Caco-2 (cell line): ENCODE data around the gene GNPNAT1. TPM values are rescaled to one million over a fixed set of nuclear protein-coding genes. Genes with fewer than 3 reads are reported as not detected.
A peak's percentile ranks its signal among the peaks of the same experiment; 100 is the strongest.

Experiments used
- BruUV-seq: library from RNA; stranded (reverse); fragments of 400-500 nt; replicated peaks from 2 replicates; lab custom pipeline; 2021; lab: Mats Ljungman, UMichigan
- CTCF ChIA-PET: fragments of 300-600 bp; sonication (Branson Sonifier 250); formaldehyde crosslinking; loops from one replicate; lab custom pipeline; 2022; ENCODE audit warnings: antibody characterized with exemption; lab: Charles Lee
- POLR2A ChIA-PET: fragments of 300-600 bp; sonication (Branson Sonifier 250); formaldehyde crosslinking; loops from one replicate; lab custom pipeline; 2022; ENCODE audit warnings: antibody characterized with exemption; lab: Charles Lee
- DNase-seq, 2 experiments: peaks; one replicate each; pipeline versions ENCODE4 v3.0.0 to v3.0.0-alpha.2; 2020 to 2022
- H3K27me3 ChIP-seq: replicated peaks from 2 replicates; pipeline ENCODE4 v1.6.0; 2011; ENCODE audit warnings: low read length; ENCODE audit not compliant: control insufficient read depth, insufficient read depth
- H3K36me3 ChIP-seq: 2 replicates; pipeline ENCODE4 v1.5.1; 2011; ENCODE audit warnings: low read length; ENCODE audit not compliant: control insufficient read depth, insufficient read depth
- H3K4me1 ChIP-seq: fragments of 250-450 bp; sonication (Bioruptor Pico); 2 replicates; pipeline ENCODE4 v1.5.1; 2020; ENCODE audit warnings: mild to moderate bottlenecking
- H3K4me3 ChIP-seq: 2 replicates; pipeline ENCODE4 v1.5.1; 2011; ENCODE audit warnings: low read depth, mild to moderate bottlenecking, control low read depth, low read length
- H3K9me3 ChIP-seq: fragments of 250-450 bp; sonication (Bioruptor Pico); 2 replicates; pipeline ENCODE4 v1.5.1; 2020; ENCODE audit warnings: mild to moderate bottlenecking, moderate library complexity
- H3K27ac Mint-ChIP-seq: one replicate; pipeline ENCODE4 v1.8.0; 2022; ENCODE audit warnings: mixed read lengths; ENCODE audit not compliant: unreplicated experiment
- H3K27me3 Mint-ChIP-seq: one replicate; pipeline ENCODE4 v1.8.0; 2022; ENCODE audit warnings: mixed read lengths; ENCODE audit not compliant: insufficient read depth, unreplicated experiment
- H3K36me3 Mint-ChIP-seq: one replicate; pipeline ENCODE4 v1.8.0; 2022; ENCODE audit warnings: mild to moderate bottlenecking, mixed read lengths; ENCODE audit not compliant: insufficient read depth, unreplicated experiment
- H3K4me1 Mint-ChIP-seq: one replicate; pipeline ENCODE4 v1.8.0; 2022; ENCODE audit warnings: low read depth, mixed read lengths; ENCODE audit not compliant: unreplicated experiment
- H3K4me3 Mint-ChIP-seq: one replicate; pipeline ENCODE4 v1.8.0; 2022; ENCODE audit warnings: mild to moderate bottlenecking, moderate library complexity, mixed read lengths; ENCODE audit not compliant: unreplicated experiment
- H3K9me3 Mint-ChIP-seq: one replicate; pipeline ENCODE4 v1.8.0; 2022; ENCODE audit warnings: mixed read lengths; ENCODE audit not compliant: unreplicated experiment
- CTCF ChIP-seq, 2 experiments: fragments of 200-600 bp in 1 of 2; IDR thresholded peaks; 1 replicate in 1 of 2; 2 replicates in 1 of 2; pipeline versions ENCODE4 v1.5.1 to v1.8.0; 2011 to 2022; ENCODE audit warnings: antibody characterized with exemption in 1 of 2, control low read depth in 1 of 2, inconsistent platforms in 1 of 2, low read depth in 1 of 2, low read length in 1 of 2, mild to moderate bottlenecking in 1 of 2, moderate library complexity in 1 of 2; ENCODE audit not compliant: insufficient read depth in 1 of 2, severe bottlenecking in 1 of 2, unreplicated experiment in 1 of 2
- intact Hi-C: fragments of 100-400 bp; cut with micrococcal nuclease; formaldehyde crosslinking; loops from one replicate; pipeline ENCODE4 v1.10.0; 2022; ENCODE audit not compliant: unreplicated experiment
- total RNA-seq: library from RNA; stranded (reverse); gene quantifications from 2 replicates; pipeline ENCODE4 v1.2.3, GENCODE V29; 2022

GNPNAT1 gene
- total RNA-seq, 1 experiment from 2014 or later = 41.6 TPM

GRCh38 chr14:52755607-52756316 lies 35.6 kb downstream of the GNPNAT1 start:
- ChIA-PET POLR2A (interaction anchor here (0.5 to 0.9 kb wide), 8 partner anchors 21 to 1117 kb away, joined by 3 to 6 read pairs (median 4); no protein-coding TSS in a partner anchor), CTCF (interaction anchor here (0.7 kb wide), 1 partner anchor 179 kb away, joined by 6 read pairs; no protein-coding TSS in a partner anchor)
- no peaks in the 10 kb centered on the region for H3K9me3 ChIP-seq
- H3K27ac Mint-ChIP-seq = peak overlapping the region; percentile 54
- no peaks in the 10 kb centered on the region for H3K27me3 Mint-ChIP-seq
- H3K36me3 ChIP-seq = no peaks in the 10 kb centered on the region
- no peak overlapping the region for H3K4me3 ChIP-seq
- H3K4me1 ChIP-seq = peaks cover 13% of the 10 kb centered on the region
- H3K9me3 Mint-ChIP-seq = no peaks in the 10 kb centered on the region
- H3K4me1 Mint-ChIP-seq = peaks cover 7% of the 10 kb centered on the region
- H3K36me3 Mint-ChIP-seq = peaks cover 15% of the 10 kb centered on the region
- intact Hi-C loops = no loop called here
- peak overlapping the region; percentile 22 for H3K4me3 Mint-ChIP-seq
- no TSS peak for BruUV-seq
- H3K27me3 ChIP-seq = no peaks in the 10 kb centered on the region
- peak in 1 of 2 experiments; percentile 27 for DNase-seq
- no peak for TF ChIP-seq CTCF (IDR thresholded peaks at IDR 0.05; ENCODE audit: insufficient read depth in 1 of 2, low read depth in 1 of 2, low read length in 1 of 2, severe bottlenecking in 1 of 2, unreplicated experiment in 1 of 2)

DNA sequence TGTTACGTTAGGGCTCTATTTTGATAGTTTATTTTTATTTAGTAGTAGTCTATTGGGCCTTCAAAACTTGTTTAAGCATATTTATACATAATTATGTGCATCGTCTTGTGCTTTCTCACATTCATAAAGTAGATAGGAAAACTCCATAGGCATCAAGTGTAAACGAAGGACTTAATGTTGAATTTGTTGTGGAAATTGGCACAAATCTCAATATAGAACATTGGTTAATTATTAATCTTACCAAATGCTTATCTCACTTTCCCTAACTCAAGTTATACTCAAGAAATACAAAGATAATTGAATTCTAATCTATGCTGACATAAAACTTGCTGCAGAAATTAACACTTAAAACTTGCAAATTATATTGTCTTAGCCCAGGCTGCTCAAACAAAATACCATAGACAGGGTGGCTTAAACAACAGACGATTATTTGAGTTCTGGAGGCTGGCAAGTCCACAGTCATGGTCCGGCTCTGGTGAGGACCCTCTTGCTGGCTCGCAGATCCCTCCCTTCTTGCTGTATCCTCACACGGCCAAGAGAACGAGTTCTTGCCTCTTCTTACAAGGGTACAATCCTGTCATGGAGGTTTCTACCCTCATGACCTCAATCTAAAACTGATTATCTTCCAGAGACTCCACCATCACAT lies 42.6 kb downstream of the GNPNAT1 start:
- Mint-ChIP-seq H3K4me1 (no peaks in the 10 kb centered on the region), H3K36me3 (peaks cover 9% of the 10 kb centered on the region), H3K27me3 (no peaks in the 10 kb centered on the region), H3K4me3 (no peak overlapping the region), H3K9me3 (no peaks in the 10 kb centered on the region), H3K27ac (no peak overlapping the region)
- TF ChIP-seq CTCF (IDR thresholded peaks at IDR 0.05; ENCODE audit: insufficient read depth in 1 of 2, low read depth in 1 of 2, low read length in 1 of 2, severe bottlenecking in 1 of 2, unreplicated experiment in 1 of 2) = no peak
- Histone ChIP-seq H3K4me1 (no peaks in the 10 kb centered on the region), H3K27me3 (no peaks in the 10 kb centered on the region), H3K9me3 (no peaks in the 10 kb centered on the region), H3K4me3 (no peak overlapping the region), H3K36me3 (no peaks in the 10 kb centered on the region)
- BruUV-seq = no TSS peak
- intact Hi-C loops = no loop called here
- CTCF ChIA-PET = no interaction called here
- no peak for DNase-seq
- POLR2A ChIA-PET = no interaction called here

DNA sequence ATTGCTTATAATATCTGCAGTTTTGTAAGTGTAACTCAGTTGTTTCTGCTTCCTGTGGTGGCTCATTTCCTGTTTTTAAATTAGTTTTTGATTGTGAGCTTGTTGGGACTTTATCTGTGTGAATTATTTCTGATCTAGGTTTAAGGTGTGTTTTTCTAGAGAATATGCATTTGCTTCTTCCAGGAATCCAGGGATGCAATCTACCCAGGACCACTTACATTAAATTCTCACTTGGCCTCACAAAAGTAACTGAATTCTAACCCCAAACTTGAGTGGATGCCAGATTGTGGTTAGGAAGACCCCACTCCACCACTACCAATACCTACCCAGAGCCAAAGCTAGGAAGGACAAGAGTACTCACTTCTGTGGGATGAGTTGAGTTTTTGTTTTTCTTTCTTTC lies 49.5 kb downstream of the GNPNAT1 start:
- ChIA-PET CTCF (interaction anchor here (0.9 kb wide), 1 partner anchor 50 kb away, joined by 3 read pairs; no protein-coding TSS in a partner anchor), POLR2A (no interaction called here)
- Mint-ChIP-seq H3K27ac (no peak overlapping the region), H3K4me3 (no peak overlapping the region), H3K9me3 (no peaks in the 10 kb centered on the region), H3K4me1 (no peaks in the 10 kb centered on the region), H3K27me3 (no peaks in the 10 kb centered on the region), H3K36me3 (no peaks in the 10 kb centered on the region)
- no peaks in the 10 kb centered on the region for H3K27me3 ChIP-seq
- no peaks in the 10 kb centered on the region for H3K36me3 ChIP-seq
- no peaks in the 10 kb centered on the region for H3K9me3 ChIP-seq
- intact Hi-C loops = no loop called here
- no peak overlapping the region for H3K4me3 ChIP-seq
- no peak for DNase-seq
- H3K4me1 ChIP-seq = no peaks in the 10 kb centered on the region
- BruUV-seq = no TSS peak
- no peak for TF ChIP-seq CTCF (IDR thresholded peaks at IDR 0.05; ENCODE audit: insufficient read depth in 1 of 2, low read depth in 1 of 2, low read length in 1 of 2, severe bottlenecking in 1 of 2, unreplicated experiment in 1 of 2)
